HS-27A (cell line): ENCODE results near the gene ZCCHC24.

Experiments used
- DNase-seq: peaks from one replicate; pipeline ENCODE4 v3.0.0-alpha.2; 2012; ENCODE audit warnings: low read depth, missing footprints

ZCCHC24 gene

DNA sequence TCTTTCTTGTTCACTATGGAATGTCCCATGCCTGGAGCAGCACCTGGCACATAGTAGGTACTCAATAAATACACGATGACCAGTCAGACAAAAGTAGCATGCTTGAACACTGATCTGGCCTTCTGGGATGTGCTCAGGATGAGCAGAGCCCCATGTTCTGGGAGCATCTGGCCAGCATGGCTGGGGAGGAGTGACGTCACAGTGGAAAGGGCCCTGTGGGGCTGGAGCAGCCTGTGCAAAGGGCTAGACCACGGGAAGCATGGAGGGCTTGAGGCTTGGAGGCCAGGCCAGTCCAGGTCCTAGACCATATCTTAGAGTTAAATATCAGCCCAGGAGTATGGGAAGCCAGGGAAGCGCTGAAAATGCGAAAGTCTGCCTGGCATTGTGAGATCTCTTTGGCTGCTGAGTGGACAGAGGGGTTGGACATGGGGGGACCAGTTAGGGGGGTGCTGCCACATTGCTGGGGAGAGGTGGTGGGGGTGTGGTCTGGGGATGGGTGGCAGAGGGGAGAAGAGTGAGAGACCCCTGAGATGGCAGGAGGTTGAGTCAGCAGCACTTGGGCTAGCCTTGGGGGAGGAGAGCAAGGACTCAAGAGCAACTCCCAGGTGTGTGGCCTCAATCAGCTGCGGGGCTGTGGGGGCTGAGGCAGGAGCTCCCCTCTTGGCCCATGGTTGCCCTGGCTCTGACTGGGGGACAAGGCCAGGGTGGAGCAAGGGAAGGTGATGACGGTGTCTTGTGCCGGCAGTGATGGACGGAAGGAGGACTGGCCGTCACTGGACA, 34.9 kb downstream of the ZCCHC24 start:
- DNase-seq = no peak

DNA sequence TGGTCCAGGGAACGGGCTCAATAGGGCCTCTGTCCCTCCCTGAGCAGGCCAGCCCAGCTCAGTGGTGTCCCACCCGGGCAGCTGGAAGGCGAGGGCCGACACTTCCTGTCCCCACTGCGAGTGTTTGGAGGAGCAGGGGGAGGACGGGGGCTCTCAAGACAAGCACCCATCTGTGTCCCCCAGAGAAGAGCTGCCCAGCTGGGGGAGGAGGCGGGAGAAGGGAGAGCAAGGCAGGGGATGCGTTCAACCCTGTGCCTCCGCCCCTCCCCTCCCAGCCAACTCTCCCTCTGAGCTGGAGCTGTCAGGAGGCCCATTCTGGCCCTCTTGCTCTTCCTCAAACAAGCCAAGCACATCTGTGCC, 35.7 kb downstream of the ZCCHC24 start:
- no peak for DNase-seq

DNA sequence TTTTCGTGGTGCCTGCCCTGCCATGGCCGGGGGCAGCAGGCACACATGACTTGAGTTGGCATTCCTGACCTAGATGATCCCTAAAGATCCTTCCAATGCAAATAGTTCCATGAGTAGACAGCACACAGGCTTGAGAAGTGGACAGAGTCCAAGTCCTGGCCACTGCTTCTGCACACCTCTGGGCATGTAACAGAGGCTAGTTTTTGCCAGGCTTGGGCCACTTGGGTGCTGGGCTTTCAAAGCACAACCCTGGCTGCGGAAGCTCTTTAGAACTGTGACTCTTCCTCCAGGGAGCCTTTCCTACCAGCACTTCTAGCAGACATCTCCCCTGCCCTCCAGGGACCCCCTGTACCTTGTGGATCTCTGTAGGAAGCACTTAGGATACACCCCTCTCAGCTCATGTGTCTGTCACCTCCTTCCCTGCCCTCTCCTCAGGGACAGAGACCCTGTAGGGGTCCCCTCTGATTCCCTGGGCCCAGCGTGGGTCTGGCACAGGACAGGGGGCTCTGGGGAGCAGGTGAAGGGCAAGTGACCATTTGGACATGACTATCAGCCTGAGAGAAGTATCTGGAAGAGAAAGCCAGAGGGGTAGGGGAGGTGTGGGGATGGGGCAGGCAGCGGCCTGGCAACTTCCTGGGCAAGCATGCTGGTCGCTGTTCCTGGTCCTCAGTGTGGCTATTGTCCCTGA, 36.2 kb downstream of the ZCCHC24 start:
- no peak for DNase-seq

DNA sequence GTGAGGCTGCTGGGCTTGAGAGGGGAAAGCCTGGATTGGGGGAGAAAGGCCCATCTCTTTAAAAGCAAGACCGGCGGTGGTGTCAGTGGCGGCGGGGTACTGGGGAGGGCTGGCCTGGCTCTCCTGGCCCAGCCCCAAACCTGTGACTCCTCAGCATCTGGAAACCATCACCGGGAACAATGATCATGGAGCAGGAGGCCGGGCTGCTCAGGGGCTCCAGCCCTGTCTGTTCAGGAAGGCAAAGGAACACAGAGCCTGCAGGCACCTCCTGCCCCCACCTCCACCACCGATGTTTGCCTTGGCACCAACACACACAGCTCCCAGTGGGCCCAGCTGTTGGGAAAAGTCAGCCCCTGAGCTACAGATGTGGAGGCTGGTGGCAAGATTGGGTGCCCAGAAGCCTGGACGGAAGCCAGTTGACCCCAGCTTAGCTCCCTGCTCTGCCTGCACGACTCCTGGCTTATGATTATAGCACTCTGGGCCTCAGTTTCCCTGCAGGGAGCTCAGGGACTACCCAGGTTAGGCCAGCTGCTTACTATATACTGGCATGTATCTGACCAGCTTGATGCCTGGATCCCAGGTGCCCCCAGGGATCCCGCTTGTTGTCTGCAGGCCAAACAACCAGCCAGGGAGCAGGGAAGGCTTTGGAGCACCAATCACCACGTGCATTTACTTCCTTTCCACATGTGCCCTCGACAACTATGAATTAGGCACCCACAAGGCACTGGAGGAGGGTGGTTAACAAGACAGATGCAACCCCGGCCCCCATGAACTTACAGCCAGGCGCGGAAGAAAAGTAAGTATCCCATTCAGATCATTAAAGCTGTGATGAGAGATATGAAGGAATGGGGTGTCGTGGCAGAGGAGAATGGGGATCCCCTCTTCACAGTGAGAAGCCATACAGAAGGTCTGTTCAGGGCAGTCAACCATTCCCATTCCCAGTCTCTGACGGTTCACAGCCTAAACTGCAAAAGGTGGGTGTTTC, 37.3 kb downstream of the ZCCHC24 start:
- no peak for DNase-seq

DNA sequence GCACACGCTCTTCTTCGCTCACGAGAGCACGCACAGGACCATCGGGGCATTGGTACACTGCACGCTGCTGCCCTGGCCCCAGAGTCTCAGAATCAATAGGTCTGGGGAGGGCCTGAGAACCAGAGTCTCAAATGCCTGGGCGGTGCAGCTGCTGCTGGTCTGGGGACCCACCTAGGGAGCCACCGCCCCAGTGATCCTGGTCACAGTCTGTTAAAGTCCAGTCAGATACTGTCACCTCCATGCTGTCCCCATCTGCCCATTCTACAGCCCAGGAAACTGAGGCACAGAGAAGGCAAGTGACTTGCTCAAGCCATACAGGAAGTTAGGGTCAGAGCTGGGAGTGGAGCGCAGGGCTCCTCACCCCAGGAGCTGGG, 38.0 kb downstream of the ZCCHC24 start:
- DNase-seq = no peak

DNA sequence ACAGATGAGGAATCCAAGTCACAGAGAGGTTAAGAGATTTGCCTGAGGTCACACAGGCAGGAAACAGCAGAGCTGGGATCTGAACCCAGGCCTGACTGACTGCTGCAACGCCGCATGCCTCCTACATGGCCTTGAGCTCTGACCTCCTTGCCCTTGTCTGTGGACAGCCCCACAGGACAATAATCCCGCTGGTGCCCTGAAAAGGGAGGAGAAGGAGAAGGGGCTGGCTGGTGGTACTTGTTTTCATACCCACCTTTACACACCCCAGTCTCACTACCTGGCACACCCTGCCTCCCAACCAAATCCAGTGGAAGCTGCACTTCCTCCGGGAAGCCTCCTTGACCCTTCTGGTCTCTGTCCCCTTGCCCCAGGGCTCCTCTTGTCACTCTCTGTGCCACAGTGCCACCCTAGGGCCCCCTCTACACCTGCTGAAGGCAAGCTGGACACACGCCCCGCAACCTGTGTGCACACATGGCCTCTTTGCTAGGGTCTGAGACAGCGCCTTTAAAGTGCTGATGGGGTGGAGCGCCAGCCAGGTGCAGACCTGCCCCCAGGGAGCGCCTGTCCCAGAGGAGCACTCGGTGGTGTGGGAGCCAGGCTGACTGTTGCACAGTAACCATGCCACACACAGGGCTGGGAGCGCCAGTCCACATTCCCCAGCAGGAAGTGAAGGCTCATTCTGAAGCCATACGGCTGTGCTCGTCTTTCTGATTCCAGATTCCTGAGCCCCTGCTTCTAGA, 38.6 kb downstream of the ZCCHC24 start:
- DNase-seq = no peak

DNA sequence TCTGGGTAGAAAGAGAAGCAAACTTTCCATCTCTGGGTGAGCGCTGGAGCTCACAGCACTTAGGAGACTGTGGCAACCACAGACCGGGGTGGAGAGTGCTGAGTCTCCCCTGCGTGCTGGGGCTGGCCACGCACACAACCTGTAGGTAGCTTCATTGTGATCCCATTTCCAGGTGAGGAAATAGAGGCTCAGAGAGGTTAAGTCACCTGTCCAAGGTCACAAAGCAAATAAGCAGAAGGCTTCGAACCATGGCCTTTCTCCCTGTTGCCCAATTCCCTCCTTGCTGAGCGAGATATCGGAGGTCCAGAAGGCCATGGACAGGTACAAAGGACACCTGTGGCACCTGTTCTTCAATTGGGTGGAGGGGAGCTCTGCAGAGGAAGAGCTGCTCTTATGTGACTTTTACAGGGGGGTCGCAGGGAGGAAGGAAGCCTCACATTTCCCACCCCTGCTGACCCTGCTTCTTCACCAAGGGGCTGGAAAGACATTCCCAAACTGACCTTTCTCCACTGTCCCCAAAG, 39.4 kb downstream of the ZCCHC24 start:
- no peak for DNase-seq

DNA sequence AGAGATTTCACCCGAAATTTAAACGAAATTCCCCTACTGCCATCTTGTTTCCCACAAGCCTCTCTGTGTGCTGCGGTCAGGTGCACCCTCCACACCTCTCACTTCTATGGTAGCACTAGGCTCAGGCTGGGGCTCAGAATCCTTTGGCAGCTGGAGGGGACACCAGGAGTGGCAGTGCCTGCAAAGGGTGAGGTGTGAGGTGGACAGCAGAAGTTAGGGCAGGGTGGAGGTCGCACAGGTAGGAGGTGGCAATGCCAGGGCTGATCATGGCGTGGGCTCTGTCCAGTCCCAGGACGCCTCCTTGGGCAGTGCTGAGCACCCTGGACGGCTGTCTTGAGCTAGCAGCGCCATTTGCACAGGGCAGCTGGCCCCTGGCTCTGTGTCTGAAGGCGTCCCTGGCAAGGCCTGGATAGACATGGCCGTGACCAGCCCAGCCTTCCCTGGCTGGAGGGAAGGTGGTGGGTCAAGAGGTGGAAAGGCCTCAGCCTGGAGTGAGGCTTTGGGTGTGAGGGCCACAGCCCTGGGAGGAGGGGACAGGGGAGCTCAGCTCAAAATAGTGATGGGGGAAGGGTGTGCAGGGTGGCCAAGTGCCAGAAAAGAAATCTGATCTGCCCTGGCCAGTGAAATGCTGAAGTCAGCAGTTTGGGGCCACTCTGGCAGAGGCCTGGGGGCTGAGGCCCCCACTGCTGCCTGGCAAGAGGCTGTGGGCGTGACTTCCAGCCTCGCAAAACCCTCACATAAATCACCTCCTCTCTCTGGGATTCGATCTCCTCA, 40.0 kb downstream of the ZCCHC24 start:
- DNase-seq = no peak

DNA sequence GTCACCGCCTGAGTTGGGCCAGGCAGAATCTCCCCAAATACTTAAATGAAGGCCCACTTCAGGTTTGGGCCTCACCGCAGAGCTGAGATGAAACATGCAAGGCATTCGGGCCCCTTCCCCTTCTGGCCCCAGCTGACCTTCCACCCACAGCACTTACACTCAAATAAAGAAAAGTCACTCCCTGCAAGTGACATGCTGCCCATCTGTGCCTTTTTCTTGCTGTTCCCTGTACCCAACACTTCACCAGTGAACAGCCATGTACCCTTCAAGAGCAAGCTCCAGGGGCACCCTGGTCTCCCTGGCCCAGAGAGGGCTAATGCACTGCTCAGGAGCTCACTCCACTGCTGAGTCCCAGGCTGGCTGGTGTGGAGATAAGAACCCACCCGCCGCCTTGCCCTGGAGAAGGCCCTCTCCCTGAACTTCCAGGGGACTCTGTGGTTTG, 40.7 kb downstream of the ZCCHC24 start:
- no peak for DNase-seq

DNA sequence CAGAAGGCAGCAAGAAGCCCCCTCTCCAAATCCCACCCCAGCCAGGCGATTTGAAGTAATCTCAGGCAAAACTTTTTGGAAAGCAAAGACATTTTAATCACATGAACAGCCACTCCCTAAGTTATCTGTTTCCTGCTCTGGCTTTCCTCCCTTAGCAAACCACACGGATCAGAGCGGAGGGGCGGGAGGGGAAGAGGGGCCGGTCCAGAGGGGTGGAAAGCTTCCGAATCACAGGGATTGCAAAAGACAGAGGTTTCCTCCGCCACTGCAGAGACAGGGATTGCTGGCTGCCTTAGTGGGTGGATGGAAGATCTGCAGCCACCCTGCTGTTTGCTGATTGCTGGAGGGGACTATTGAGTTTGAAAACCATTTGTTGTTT, 41.2 kb downstream of the ZCCHC24 start:
- DNase-seq = no peak

DNA sequence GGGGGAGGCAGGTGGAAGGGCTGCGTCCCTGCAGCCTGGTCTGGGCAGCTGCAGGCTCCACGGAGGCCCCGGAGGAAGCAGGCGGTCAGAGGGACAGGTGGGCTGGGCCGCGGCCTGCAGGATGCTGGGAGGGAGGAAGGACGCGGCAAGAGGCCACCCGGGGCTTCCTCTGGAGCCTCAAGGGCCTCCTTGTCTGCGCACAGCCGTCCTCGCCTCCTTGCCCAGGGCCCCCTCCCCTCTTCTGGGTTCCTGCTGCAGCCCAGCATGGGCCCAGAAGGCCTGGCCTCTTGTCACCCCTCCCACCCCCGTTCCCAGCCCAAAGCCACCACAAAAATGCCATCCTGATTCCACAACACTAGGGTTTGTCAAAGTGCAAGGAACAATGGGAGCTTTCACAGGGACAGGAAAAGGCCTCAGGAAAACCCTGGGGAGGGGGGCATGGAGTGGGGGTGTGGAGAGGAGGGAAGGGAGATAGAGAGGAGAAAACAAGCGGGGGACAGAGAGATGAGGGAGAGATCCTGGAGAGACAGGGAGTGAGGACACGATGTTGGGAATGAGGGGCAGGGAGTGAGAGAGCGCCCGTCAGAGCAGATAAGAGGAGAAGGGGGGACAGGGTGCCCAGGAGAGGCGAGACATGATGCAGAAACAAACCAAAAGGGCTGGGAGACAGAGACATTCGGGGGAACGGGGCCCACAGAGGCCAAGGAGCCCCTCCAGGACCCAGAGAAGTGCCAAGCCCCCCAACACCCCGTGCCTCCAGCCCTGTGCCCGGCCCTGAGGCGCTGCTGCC, 41.8 kb downstream of the ZCCHC24 start:
- DNase-seq = no peak

DNA sequence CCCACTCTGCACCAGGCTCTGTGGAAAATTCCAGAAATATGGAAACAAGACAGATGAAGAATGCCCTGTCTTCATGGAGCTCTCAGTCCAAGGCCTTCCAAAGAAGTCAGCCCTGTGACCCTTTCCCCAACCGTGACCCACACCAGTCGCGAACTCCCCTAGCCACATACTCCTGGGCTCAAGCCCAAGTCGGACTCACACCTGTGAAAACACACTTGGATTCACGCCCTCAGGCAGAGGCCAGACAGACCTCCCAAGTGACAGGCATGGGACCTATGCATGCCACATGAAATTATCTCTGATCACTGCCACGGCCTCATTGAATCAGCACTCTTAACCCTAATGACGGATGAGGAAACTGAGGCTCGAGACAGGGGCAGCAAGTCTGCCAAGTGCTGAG, 42.5 kb downstream of the ZCCHC24 start:
- no peak for DNase-seq

DNA sequence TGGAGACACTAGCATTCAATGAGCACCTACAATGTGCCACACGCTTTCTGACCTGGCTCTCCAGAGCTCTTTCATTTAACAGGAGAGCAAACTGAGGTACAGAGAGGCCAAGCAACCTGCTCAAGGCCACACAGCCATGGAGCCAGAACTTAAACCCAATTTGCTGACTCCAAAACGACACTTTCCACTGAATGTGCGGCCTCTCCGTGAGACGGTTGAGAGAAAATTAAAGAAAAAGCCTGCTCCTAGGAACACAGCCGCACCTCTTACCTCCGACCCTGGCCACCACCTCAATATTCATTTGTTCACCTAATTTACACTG, 42.8 kb downstream of the ZCCHC24 start:
- no peak for DNase-seq

DNA sequence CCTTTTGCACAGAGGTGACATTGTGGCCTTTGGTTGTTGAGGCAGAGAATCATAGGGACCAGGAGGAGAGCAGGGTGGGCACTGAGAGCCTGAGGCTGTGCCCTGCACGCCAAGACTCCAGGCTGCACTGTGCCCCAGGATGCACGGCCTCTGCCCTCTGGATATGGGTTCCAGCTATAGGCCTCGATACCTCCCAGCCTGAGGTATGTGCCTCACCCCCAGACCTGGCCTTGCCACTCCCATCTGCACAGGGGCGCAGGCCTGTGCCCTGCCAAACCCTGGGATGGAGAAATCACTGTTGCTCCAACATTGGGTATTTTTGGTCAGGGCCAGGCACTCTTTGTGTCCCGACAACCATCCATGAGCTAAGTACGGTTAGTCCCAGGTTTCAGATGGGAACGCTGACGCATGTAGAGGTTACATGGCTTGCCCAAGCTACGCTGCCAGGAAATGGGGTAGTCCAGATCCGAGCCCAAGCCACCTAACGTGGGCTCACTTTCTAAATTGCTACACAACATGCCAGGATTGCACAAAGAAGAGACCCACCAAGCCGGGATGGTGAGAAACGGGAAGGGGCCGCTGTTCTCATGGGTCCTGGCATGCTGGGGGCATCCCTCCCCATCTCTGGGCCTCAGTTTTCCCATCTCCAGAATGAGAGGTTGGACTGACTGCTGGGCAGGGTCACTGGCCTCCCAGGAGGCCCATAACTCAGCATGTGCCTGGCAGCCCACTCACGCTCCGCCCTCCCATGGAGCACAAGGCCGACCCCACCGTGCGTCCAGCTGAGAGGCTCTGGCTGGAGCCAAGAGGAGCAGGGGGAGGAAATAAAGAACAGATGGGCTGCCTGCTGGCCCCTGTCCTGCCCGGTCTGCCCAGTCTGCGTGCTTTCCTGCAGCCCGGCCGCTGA, 44.2 kb downstream of the ZCCHC24 start:
- no peak for DNase-seq

DNA sequence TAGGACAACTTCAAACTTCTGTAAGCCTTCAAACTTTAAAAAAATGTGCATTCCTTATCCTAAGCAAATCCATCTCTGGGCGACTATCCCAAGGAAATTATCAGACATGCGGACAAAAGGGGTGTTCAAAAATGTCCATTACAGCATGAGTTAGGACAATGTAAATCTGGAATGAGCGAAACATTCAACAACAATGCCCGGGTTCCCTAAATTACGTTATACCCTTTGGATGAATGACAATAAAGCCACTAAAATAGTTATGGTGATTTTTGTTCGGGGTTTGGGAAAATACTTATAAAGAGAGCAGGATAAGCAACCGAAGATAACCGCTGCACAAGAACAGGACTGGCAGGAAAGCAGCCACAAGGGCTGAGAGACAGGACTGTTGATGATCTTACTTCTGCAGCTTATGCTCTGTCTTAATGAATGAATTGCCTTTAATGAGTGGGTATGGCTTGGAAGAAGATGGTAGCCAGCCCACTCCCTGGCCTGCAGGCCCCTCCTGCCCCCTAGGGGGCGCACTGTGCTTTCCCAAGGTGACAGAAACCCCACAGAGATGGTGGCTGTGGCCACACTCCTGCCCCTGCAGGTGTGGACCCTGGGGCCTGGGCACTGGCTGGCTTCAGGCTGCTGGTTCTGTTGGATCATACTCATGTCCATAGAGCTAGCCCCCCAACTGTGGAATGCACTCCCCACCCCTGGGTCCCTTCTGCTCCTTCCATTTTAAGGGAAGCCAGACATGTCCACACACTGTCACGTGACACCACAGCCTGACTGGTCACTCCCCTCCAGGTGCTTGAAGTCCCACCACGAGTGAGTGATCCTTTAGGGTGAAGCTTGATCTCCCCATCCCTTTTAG, 45.0 kb downstream of the ZCCHC24 start:
- no peak for DNase-seq

DNA sequence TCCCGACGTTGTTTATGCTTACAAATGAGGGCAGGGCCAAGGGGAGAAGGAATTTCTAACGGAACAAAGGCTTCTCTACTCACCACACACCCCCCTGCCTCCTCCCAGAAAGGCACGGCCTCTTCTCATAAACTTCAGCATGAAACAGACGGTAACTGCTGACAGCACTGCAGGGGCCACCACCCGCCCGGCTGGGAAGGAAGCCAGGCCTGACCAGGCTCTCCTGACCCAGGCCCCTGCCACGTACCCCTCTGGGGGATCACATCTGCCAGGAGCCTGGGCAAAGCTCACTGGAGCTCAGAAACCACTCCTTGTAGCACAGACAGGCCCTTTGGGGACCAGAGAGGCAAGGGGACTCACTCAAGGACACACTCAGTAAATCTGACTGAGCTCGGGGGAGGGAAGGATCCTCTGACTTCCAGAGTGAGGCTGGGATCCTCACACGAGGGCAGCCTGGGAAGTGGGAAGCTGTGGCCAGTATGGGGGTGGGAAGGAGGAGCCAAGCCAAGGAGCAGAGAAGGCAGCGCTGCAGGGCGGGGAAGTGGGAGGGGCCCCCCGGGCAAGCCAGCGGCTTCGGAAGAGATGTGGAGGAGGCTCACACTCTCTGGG, 46.1 kb downstream of the ZCCHC24 start:
- DNase-seq = peak; percentile 55

DNA sequence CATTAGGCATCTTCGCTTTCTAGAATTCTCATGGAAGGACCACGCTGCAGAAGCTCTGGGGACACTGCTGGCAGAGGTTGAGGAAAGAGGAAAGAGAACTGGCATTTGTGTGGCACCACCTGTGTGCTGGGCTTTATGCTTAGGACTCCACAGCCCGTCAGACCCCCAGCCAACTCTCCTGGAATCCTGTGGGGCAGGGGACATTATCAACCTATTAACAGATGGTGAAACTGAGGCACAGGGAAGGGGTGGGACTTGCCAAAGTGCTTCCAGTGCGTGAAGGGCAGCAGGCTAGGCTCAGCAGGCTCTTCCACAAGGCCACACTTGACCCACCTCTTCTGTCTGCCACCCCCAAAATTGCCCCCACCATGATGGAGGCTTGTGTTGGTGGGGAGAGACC, 46.8 kb downstream of the ZCCHC24 start:
- DNase-seq = no peak
